ENCODE data around the gene RPL41.
A peak's percentile ranks its signal among the peaks of the same experiment; 100 is the strongest.
"Not testable (repeated sequence)": the region's sequence is repeated elsewhere in the genome, so short reads cannot be mapped to it uniquely, and the experiment has no call there.

The RPL41 gene

DNA sequence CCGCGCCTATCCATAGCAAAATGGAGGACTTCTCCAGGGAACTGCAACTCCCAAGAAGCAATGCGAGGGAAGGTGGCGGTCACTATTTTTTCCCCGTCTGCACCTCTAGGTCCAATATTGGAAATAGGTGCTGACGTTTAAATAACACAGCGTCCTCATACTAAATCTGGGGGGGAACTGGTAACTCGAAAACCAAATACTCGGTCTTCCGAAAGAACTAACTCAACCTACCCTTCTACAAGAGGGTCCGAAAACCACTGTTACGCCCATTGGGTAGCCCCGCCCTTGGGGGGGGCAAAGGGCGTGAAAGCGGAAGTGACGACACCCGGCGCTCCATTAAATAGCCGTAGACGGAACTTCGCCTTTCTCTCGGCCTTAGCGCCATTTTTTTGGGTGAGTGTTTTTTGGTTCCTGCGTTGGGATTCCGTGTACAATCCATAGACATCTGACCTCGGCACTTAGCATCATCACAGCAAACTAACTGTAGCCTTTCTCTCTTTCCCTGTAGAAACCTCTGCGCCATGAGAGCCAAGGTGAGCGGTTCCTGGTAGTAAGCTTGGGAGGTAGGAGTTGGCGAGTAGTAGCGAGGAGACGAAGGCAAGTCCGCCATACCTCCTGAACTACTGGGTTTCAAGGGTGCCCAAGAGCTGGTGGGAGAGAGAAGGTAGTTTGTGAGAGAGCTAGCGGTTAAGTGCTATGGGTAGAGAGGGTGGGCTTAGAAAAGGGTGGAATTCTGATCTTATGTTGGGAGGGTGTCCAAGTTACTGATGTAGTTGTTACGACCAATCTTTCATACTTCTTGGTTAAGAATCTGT, at the start of gene RPL41:
TSS of gene RPL41 (plus strand) at position 367 of the 815 bp plus-strand sequence.
- peak within 1 kb of the TSS; percentile 82 to 92 for H3K4me3 ChIP-seq (ENCODE audit: low read length in 2 of 2)
- peaks cover 18 to 20% of the 10 kb centered on the region in 2 donors for H3K4me1 ChIP-seq (ENCODE audit: control insufficient read depth in 2 of 2, insufficient read depth in 2 of 2, low read length in 2 of 2)
- peak within 1 kb of the TSS; percentile 91 to 99 for H3K9ac ChIP-seq (ENCODE audit: low read depth in 1 of 2, low read length in 2 of 2)
- H3K36me3 ChIP-seq (ENCODE audit: control insufficient read depth in 2 of 2, insufficient read depth in 2 of 2, low read length in 2 of 2): peaks cover 17 to 32% of the 10 kb centered on the region in 2 donors
- H3K9me3 ChIP-seq (ENCODE audit: control insufficient read depth in 2 of 2, low read length in 2 of 2): no peaks in the 10 kb centered on the region
- no peaks in the 10 kb centered on the region for H3K27me3 ChIP-seq (ENCODE audit: control insufficient read depth in 2 of 2, insufficient read depth in 2 of 2, low read length in 2 of 2)
- H3K27ac ChIP-seq (ENCODE audit: low read depth in 2 of 2, low read length in 2 of 2): peak within 1 kb of the TSS; percentile 94 to 96

DNA sequence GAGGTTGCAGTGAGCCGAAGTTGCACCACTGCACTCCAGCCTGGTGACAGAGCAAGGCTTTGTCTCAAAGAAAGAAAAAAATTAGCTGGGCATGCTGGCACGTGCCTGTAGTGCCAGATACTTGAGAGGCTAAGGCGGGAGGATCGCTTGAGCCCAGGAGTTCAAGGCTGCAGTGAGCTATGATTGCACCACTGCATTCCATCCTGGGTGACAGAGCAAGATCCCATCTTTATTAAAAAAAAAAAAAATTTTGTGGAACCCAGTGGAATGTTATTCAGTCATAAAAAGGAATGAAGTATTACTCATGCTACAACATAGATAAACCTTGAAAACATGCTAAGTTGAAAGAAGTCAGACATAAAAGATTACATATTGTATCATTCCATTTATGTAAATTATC, 44.8 kb upstream of the RPL41 start:
- H3K4me1 ChIP-seq (ENCODE audit: control insufficient read depth in 2 of 2, insufficient read depth in 2 of 2, low read length in 2 of 2): no peaks in the 10 kb centered on the region
- no peaks in the 10 kb centered on the region for H3K9me3 ChIP-seq (ENCODE audit: control insufficient read depth in 2 of 2, low read length in 2 of 2)
- no peaks in the 10 kb centered on the region for H3K27me3 ChIP-seq (ENCODE audit: control insufficient read depth in 2 of 2, insufficient read depth in 2 of 2, low read length in 2 of 2)
- H3K4me3 ChIP-seq (ENCODE audit: low read length in 2 of 2): no peak overlapping the region
- H3K9ac ChIP-seq (ENCODE audit: low read depth in 1 of 2, low read length in 2 of 2): no peak overlapping the region
- H3K36me3 ChIP-seq (ENCODE audit: control insufficient read depth in 2 of 2, insufficient read depth in 2 of 2, low read length in 2 of 2): no peaks in the 10 kb centered on the region
- H3K27ac ChIP-seq (ENCODE audit: low read depth in 2 of 2, low read length in 2 of 2): no peak overlapping the region

DNA sequence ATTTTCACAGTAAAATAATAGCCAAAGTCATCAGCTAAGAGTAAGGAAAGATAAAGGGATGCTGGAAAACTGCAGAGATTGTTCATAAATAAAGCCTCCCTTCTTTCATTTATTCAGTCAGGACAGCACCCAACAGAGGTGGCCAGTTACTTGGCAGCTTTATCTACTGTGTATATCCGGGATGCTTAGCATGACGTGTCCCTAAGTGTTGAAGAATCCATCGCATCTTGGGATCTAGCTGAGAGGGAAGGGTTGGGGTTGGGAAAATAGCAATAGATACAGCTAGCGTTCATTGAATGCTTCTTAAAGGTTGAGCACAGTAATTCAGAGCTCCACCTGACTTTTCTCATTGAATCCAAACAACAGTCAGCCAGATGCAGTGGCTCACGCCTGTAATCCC, 42.0 kb upstream of the RPL41 start:
- no peak overlapping the region for H3K9ac ChIP-seq (ENCODE audit: low read depth in 1 of 2, low read length in 2 of 2)
- no peaks in the 10 kb centered on the region for H3K27me3 ChIP-seq (ENCODE audit: control insufficient read depth in 2 of 2, insufficient read depth in 2 of 2, low read length in 2 of 2)
- H3K9me3 ChIP-seq (ENCODE audit: control insufficient read depth in 2 of 2, low read length in 2 of 2): no peaks in the 10 kb centered on the region
- peaks cover 0 to 6% of the 10 kb centered on the region in 2 donors for H3K4me1 ChIP-seq (ENCODE audit: control insufficient read depth in 2 of 2, insufficient read depth in 2 of 2, low read length in 2 of 2)
- H3K4me3 ChIP-seq (ENCODE audit: low read length in 2 of 2): no peak overlapping the region
- H3K36me3 ChIP-seq (ENCODE audit: control insufficient read depth in 2 of 2, insufficient read depth in 2 of 2, low read length in 2 of 2): no peaks in the 10 kb centered on the region
- no peak overlapping the region for H3K27ac ChIP-seq (ENCODE audit: low read depth in 2 of 2, low read length in 2 of 2)

DNA sequence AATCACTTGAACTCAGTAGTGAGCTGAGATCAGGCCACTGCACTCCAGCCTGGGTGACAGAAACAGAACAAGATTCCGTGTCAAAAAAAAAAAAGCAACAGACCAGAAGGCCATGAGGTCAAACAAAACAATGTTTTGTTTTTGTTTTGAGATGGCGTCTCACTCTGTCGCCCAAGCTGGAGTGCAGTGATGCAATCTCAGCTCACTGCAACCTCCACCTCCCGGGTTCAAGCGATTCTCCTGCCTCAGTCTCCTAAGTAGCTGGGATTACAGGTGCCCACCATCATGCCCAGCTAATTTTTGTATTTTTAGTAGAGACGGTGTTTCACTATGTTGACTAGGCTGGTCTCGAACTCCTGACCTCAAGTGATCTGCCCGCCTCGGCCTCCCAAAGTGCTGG, 38.5 kb upstream of the RPL41 start:
- not testable (repeated sequence) for H3K9me3 ChIP-seq (ENCODE audit: control insufficient read depth in 2 of 2, low read length in 2 of 2); H3K4me3 ChIP-seq (ENCODE audit: low read length in 2 of 2); H3K9ac ChIP-seq (ENCODE audit: low read depth in 1 of 2, low read length in 2 of 2); H3K27me3 ChIP-seq (ENCODE audit: control insufficient read depth in 2 of 2, insufficient read depth in 2 of 2, low read length in 2 of 2); H3K27ac ChIP-seq (ENCODE audit: low read depth in 2 of 2, low read length in 2 of 2); H3K36me3 ChIP-seq (ENCODE audit: control insufficient read depth in 2 of 2, insufficient read depth in 2 of 2, low read length in 2 of 2)
- peaks cover 15 to 28% of the 10 kb centered on the region in 2 donors for H3K4me1 ChIP-seq (ENCODE audit: control insufficient read depth in 2 of 2, insufficient read depth in 2 of 2, low read length in 2 of 2)

DNA sequence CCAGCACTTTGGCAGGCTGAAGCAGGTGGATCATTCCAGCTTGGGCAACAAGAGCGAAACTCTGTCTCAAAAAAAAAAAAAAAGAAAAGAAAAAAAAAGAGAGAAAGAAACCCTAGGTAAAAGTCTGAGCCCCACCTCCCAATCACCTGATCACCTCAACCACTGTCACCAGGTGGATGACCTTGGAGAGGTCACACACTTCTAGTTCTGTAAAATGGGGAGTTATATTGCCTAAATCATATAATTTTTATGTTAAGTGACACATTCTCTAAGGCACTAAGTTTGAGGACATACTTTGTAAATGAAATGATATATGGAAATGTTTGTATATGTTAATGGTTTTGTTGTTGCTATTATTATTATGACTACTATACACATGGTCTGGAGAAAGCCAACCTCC, 38.0 kb upstream of the RPL41 start:
- H3K9ac ChIP-seq (ENCODE audit: low read depth in 1 of 2, low read length in 2 of 2): no peak overlapping the region
- no peaks in the 10 kb centered on the region for H3K9me3 ChIP-seq (ENCODE audit: control insufficient read depth in 2 of 2, low read length in 2 of 2)
- peak overlapping the region; percentile 94 to 98 for H3K27ac ChIP-seq (ENCODE audit: low read depth in 2 of 2, low read length in 2 of 2)
- H3K4me3 ChIP-seq (ENCODE audit: low read length in 2 of 2): peak overlapping the region; percentile 78 to 83
- H3K36me3 ChIP-seq (ENCODE audit: control insufficient read depth in 2 of 2, insufficient read depth in 2 of 2, low read length in 2 of 2): peaks cover 0 to under 1% of the 10 kb centered on the region in 2 donors
- peaks cover 0 to 2% of the 10 kb centered on the region in 2 donors for H3K27me3 ChIP-seq (ENCODE audit: control insufficient read depth in 2 of 2, insufficient read depth in 2 of 2, low read length in 2 of 2)
- peaks cover 16 to 28% of the 10 kb centered on the region in 2 donors for H3K4me1 ChIP-seq (ENCODE audit: control insufficient read depth in 2 of 2, insufficient read depth in 2 of 2, low read length in 2 of 2)

DNA sequence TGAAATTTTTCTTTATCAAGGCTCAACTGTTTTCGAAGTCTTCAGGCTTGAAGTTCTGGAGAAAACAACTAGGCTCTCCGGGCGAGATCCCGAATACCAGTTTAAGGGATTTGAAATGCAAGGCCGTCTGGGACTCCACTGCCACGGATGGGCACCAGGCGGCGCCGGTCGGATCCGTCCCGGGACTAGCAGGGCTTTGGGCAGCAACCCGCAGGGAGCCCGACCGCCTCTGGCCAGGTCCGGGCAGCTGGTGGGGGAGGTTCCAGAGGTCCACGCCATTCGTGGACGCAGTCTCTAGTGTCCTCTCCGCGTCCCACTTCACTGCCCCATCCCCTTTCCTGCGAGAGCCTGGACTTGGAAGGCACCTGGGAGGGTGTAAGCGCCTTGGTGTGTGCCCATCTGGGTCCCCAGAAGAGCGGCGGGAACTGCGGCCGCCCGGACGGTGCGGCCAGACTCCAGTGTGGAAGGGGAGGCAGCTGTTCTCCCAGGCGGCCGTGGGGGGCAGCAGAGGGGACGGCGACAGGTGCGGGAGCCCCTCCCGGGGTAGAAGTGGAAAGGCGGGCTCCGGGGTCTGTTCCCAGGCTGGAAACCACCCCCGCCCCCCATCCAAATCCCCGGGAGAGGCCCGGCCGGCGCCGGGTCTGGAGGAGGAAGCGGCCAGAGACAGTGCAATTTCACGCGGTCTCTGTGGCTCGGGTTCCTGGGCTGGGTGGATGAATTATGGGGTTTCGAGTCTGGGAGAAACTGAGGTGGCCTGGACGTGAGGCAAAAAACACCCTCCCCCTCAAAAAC, 37.3 kb upstream of the RPL41 start:
- Histone ChIP-seq H3K27me3 (ENCODE audit: control insufficient read depth in 2 of 2, insufficient read depth in 2 of 2, low read length in 2 of 2) (peaks cover 0 to 2% of the 10 kb centered on the region in 2 donors), H3K36me3 (ENCODE audit: control insufficient read depth in 2 of 2, insufficient read depth in 2 of 2, low read length in 2 of 2) (peaks cover 6 to 7% of the 10 kb centered on the region in 2 donors), H3K9ac (ENCODE audit: low read depth in 1 of 2, low read length in 2 of 2) (peak overlapping the region; percentile 93 to 96), H3K4me1 (ENCODE audit: control insufficient read depth in 2 of 2, insufficient read depth in 2 of 2, low read length in 2 of 2) (peaks cover 18 to 35% of the 10 kb centered on the region in 2 donors), H3K27ac (ENCODE audit: low read depth in 2 of 2, low read length in 2 of 2) (peak overlapping the region; percentile 94 to 98), H3K9me3 (ENCODE audit: control insufficient read depth in 2 of 2, low read length in 2 of 2) (no peaks in the 10 kb centered on the region), H3K4me3 (ENCODE audit: low read length in 2 of 2) (peak overlapping the region; percentile 78 to 83)

DNA sequence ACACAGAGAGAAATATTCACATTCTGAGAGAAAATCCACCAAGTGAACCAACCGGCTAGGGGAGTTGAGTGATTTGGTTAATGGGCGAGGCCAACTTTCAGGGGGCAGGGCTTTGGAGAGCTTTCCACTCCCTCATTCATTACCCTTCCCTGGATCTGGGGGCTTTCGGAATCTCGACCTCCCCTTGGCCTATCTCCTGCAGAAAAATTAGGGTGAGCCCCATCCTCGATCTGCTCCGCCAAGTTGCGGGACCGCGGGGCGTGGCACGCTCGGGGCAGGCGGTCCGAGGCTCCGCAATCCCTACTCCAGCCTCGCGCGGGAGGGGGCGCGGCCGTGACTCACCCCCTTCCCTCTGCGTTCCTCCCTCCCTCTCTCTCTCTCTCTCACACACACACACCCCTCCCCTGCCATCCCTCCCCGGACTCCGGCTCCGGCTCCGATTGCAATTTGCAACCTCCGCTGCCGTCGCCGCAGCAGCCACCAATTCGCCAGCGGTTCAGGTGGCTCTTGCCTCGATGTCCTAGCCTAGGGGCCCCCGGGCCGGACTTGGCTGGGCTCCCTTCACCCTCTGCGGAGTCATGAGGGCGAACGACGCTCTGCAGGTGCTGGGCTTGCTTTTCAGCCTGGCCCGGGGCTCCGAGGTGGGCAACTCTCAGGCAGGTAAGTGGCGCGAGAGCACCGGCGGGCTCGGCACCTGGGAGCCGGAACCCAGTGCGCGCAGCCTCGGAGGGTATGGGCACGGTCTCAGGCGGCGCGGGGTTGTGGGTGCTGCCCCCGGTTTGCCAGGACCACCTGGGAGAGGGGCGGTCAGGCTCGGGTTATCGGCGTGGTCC, 36.5 kb upstream of the RPL41 start, which contains the start of gene ERBB3:
TSS of gene ERBB3 (plus strand) at position 443 of the 833 bp plus-strand sequence. CDS start at position 579, 136 bp downstream.
- Histone ChIP-seq H3K9me3 (ENCODE audit: control insufficient read depth in 2 of 2, low read length in 2 of 2) (no peaks in the 10 kb centered on the region), H3K27ac (ENCODE audit: low read depth in 2 of 2, low read length in 2 of 2) (peak within 1 kb of the TSS; percentile 94 to 98), H3K4me3 (ENCODE audit: low read length in 2 of 2) (peak within 1 kb of the TSS; percentile 78 to 83), H3K4me1 (ENCODE audit: control insufficient read depth in 2 of 2, insufficient read depth in 2 of 2, low read length in 2 of 2) (peaks cover 18 to 37% of the 10 kb centered on the region in 2 donors), H3K27me3 (ENCODE audit: control insufficient read depth in 2 of 2, insufficient read depth in 2 of 2, low read length in 2 of 2) (peaks cover 0 to 2% of the 10 kb centered on the region in 2 donors), H3K36me3 (ENCODE audit: control insufficient read depth in 2 of 2, insufficient read depth in 2 of 2, low read length in 2 of 2) (peaks cover 9 to 11% of the 10 kb centered on the region in 2 donors), H3K9ac (ENCODE audit: low read depth in 1 of 2, low read length in 2 of 2) (peak within 1 kb of the TSS; percentile 93 to 96)

DNA sequence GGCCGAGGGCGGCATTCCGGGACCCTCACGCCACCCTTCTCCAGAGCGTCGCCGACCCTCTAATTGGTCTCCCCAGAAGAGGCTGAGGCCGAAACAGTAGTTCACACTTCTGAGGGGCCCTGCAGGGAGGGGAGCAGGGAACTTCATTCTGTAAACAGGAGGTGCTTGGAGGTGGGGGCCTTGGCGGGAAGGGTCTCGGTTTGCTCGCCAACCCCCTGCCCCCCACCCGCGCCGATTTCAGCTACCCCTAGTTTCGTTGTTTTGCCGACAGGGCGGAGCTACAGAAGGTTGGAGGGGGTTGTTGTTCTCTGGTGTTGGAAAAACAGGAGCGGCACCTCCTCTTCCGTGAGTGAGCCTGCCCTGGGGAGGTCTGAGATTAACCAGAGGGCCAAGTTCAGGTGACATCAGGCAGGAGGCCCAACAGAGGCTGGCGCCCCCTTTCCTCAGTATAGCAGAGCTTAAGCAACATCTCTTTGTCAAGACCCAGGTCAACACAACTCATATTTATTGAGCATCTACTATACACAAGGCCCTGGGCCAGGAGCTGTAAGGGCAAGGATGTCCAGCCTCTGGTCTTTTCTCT, 35.8 kb upstream of the RPL41 start:
- Histone ChIP-seq H3K27ac (ENCODE audit: low read depth in 2 of 2, low read length in 2 of 2) (peak overlapping the region; percentile 94 to 98), H3K9me3 (ENCODE audit: control insufficient read depth in 2 of 2, low read length in 2 of 2) (no peaks in the 10 kb centered on the region)

More for the DNA sequence above, 35.8 kb upstream of the RPL41 start:
- Histone ChIP-seq H3K4me1 (ENCODE audit: control insufficient read depth in 2 of 2, insufficient read depth in 2 of 2, low read length in 2 of 2) (peaks cover 18 to 41% of the 10 kb centered on the region in 2 donors), H3K9ac (ENCODE audit: low read depth in 1 of 2, low read length in 2 of 2) (peak overlapping the region; percentile 93 to 96), H3K36me3 (ENCODE audit: control insufficient read depth in 2 of 2, insufficient read depth in 2 of 2, low read length in 2 of 2) (peaks cover 12 to 15% of the 10 kb centered on the region in 2 donors), H3K4me3 (ENCODE audit: low read length in 2 of 2) (peak overlapping the region; percentile 78 to 83), H3K27me3 (ENCODE audit: control insufficient read depth in 2 of 2, insufficient read depth in 2 of 2, low read length in 2 of 2) (peaks cover 0 to 2% of the 10 kb centered on the region in 2 donors)
